Activated B cell treated with CpG ODN at 0.5 μM for 24 hours (primary cell): ENCODE measurements around the gene OTX1. TPM values are rescaled to one million over a fixed set of nuclear protein-coding genes. Genes with fewer than 3 reads are reported as not detected.

Experiments used
- ATAC-seq: fragments of 200-7000 bp; cut with Tn5 transposase; one replicate; pipeline ENCODE4 v1.10.0; 2021; ENCODE audit warnings: low read depth, mild to moderate bottlenecking, moderate library complexity
- CTCF ChIA-PET: fragments of 350-600 bp; sonication (Branson Sonifier 250); formaldehyde crosslinking; loops from one replicate; lab custom pipeline; 2021; ENCODE audit warnings: antibody characterized with exemption; lab: Charles Lee
- POLR2A ChIA-PET: fragments of 350-600 bp; sonication (Branson Sonifier 250); formaldehyde crosslinking; loops from one replicate; lab custom pipeline; 2021; ENCODE audit warnings: antibody characterized with exemption; lab: Charles Lee
- DNase-seq: peaks from one replicate; pipeline ENCODE4 v3.0.0; 2022
- H3K27ac Mint-ChIP-seq: one replicate; pipeline ENCODE4 v1.8.0; 2020; ENCODE audit warnings: mixed read lengths
- H3K27me3 Mint-ChIP-seq: one replicate; pipeline ENCODE4 v1.8.0; 2021; ENCODE audit warnings: mixed read lengths
- H3K36me3 Mint-ChIP-seq: one replicate; pipeline ENCODE4 v1.8.0; 2021; ENCODE audit warnings: low read depth, mixed read lengths
- H3K4me1 Mint-ChIP-seq: one replicate; pipeline ENCODE4 v1.8.0; 2021; ENCODE audit warnings: mixed read lengths
- H3K4me3 Mint-ChIP-seq: one replicate; pipeline ENCODE4 v1.8.0; 2020; ENCODE audit warnings: mild to moderate bottlenecking, mixed read lengths
- H3K9me3 Mint-ChIP-seq: one replicate; pipeline ENCODE4 v1.8.0; 2020; ENCODE audit warnings: mixed read lengths
- intact Hi-C: fragments of 100-400 bp; cut with micrococcal nuclease; formaldehyde crosslinking; loops from one replicate; pipeline ENCODE4 v1.15.1; 2024
- total RNA-seq: library from RNA; stranded (reverse); gene quantifications from 2 replicates; pipeline ENCODE4 v1.2.3, GENCODE V29; 2022
- TF ChIP-seq, protein P1 (sequence below): fragments of 200-600 bp; IDR thresholded peaks from one replicate; pipeline ENCODE4 v1.8.0; 2022; ENCODE audit warnings: antibody characterized with exemption, mild to moderate bottlenecking

The OTX1 gene
- total RNA-seq, 1 donor from 2014 or later: not detected

DNA sequence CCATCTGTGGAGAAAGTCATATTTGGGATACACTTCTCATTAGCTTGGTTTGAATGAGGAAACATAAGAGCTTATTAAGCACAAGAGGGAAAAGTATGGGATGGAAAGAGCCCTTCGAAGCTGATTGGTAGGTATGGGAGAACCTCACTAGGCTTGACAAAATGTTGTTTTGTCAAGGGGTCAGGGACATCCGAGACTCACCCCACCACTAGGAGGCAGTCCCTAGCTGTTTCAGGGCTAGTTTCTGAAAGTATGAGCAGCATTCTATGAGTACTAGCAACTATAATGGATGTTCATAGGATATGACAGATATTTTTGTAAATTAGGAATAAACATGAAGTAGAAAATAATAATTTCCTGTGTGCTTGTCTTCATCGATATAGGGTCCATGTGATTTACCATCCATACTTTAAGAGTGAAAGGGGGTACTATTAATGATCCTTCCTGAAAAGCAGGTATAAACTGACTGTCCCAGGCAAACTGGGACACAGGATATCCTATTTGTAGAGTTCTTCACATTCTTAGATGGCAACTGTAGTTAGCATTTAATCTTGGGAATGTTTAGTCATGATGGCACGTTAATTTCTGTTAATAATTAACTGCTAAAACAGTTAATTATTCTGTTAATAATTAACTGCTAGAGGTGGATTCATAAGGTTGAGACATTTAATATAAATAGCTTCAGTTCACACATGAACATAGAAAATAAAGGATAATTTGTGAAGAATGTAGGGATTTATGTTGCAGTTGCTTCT lies 28.4 kb downstream of the OTX1 start:
- CTCF ChIA-PET: no interaction called here
- H3K4me3 Mint-ChIP-seq: no peak overlapping the region

DNA sequence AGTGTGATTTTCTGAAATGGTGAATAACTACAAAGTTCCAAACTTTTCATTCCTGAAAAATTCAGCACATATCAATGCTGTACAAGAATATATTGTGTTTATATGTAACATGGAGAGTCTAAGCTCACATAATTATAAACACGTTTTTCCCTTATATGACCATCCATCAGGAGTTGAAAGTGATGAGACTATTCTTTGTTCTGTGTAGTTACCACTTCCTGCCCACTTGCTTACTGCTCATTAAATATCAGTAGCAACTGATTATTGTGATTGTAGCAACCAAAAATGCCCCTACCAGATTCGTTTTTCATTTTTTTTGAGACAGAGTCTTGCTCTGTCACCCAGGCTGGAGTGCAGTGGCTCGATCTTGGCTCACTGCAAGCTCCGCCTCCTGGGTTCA lies 30.8 kb downstream of the OTX1 start:
- no peak overlapping the region for H3K4me3 Mint-ChIP-seq
- TF ChIP-seq, protein P1, sequence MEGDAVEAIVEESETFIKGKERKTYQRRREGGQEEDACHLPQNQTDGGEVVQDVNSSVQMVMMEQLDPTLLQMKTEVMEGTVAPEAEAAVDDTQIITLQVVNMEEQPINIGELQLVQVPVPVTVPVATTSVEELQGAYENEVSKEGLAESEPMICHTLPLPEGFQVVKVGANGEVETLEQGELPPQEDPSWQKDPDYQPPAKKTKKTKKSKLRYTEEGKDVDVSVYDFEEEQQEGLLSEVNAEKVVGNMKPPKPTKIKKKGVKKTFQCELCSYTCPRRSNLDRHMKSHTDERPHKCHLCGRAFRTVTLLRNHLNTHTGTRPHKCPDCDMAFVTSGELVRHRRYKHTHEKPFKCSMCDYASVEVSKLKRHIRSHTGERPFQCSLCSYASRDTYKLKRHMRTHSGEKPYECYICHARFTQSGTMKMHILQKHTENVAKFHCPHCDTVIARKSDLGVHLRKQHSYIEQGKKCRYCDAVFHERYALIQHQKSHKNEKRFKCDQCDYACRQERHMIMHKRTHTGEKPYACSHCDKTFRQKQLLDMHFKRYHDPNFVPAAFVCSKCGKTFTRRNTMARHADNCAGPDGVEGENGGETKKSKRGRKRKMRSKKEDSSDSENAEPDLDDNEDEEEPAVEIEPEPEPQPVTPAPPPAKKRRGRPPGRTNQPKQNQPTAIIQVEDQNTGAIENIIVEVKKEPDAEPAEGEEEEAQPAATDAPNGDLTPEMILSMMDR: no peak
- ChIA-PET POLR2A (no interaction called here), CTCF (no interaction called here)
- DNase-seq: no peak
- H3K36me3 Mint-ChIP-seq: no peaks in the 10 kb centered on the region
- H3K9me3 Mint-ChIP-seq: no peaks in the 10 kb centered on the region
- intact Hi-C loops: no loop called here
- no peaks in the 10 kb centered on the region for H3K4me1 Mint-ChIP-seq
- no peak overlapping the region for H3K27ac Mint-ChIP-seq
- ATAC-seq: no peak
- H3K27me3 Mint-ChIP-seq: peaks cover 8% of the 10 kb centered on the region

More for the DNA sequence above, 28.4 kb downstream of the OTX1 start:
- ATAC-seq (no peak), DNase-seq (no peak)
- POLR2A ChIA-PET: no interaction called here
- H3K36me3 Mint-ChIP-seq: no peaks in the 10 kb centered on the region
- intact Hi-C loops: no loop called here
- H3K27me3 Mint-ChIP-seq: peaks cover 8% of the 10 kb centered on the region
- no peaks in the 10 kb centered on the region for H3K9me3 Mint-ChIP-seq
- no peak overlapping the region for H3K27ac Mint-ChIP-seq
- TF ChIP-seq, protein P1: no peak
- no peaks in the 10 kb centered on the region for H3K4me1 Mint-ChIP-seq

DNA sequence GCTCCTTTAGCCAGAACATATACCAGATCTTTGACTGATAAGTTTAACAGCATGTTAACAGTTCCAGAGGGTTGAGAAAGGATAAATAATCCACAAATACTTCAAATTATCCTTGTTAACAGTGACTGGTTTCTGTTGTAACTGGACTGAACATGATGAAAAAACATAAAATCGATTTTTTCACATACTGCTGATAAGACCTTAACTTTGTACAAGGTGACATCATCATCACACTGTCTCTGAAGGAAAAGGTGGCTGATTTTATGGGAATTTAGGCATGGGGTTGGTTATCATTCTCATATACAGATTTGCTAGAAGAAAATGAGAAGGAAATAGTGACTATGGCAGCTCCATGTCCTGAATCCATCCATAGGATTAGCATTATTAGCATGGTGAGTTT lies 36.1 kb downstream of the OTX1 start:
- ChIA-PET CTCF (no interaction called here), POLR2A (no interaction called here)
- ATAC-seq: no peak
- Mint-ChIP-seq H3K4me3 (no peak overlapping the region), H3K4me1 (no peaks in the 10 kb centered on the region), H3K27me3 (peaks cover 10% of the 10 kb centered on the region), H3K27ac (no peak overlapping the region), H3K36me3 (no peaks in the 10 kb centered on the region), H3K9me3 (no peaks in the 10 kb centered on the region)
- TF ChIP-seq, protein P1: no peak
- DNase-seq: no peak
- intact Hi-C loops: no loop called here

DNA sequence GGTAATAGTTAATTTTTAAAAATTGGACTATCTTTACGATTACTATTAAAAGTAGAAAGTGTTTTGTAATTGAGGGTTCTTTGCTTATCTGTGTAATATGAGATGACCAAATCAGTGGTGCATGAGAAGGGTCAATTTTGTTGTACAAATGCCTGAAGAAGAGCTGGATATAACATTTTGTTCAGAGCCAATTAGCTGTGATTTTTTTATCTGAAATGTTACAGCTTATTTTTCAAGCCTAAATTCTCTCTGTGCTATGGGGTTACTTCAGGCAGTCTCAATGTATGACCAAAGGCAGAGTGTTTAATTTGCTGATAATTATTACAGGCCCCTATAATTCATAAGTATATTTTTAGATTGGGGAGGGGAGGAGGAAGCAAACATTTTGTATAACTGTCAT lies 41.8 kb downstream of the OTX1 start:
- Mint-ChIP-seq H3K27ac (no peak overlapping the region), H3K36me3 (no peaks in the 10 kb centered on the region), H3K4me1 (no peaks in the 10 kb centered on the region), H3K27me3 (peaks cover 14% of the 10 kb centered on the region), H3K4me3 (no peak overlapping the region), H3K9me3 (no peaks in the 10 kb centered on the region)
- TF ChIP-seq, protein P1: no peak
- no peak for ATAC-seq
- POLR2A ChIA-PET: no interaction called here
- intact Hi-C loops: no loop called here
- no peak for DNase-seq
- CTCF ChIA-PET: no interaction called here

DNA sequence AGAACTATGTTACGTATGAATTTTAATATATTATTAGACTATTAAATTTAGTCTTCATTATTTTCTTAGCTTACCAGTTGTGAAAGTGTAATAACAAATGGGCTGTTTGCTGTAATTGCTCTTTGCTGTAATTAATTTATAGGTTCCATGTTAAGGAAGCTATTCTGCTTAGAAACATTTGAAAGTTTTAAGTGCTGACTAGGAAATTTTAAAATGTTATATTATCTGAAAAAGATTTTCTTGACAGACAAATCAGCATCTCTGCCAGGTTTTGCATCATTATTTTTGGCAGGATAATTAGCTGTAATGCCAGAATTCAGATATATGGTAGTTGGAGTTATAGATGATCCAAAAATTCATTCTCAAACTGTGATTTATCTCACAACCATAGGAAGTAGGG lies 42.2 kb downstream of the OTX1 start:
- no peak overlapping the region for H3K4me3 Mint-ChIP-seq
- ATAC-seq (no peak), DNase-seq (no peak)
- POLR2A ChIA-PET: no interaction called here
- no peaks in the 10 kb centered on the region for H3K36me3 Mint-ChIP-seq
- TF ChIP-seq, protein P1: no peak
- CTCF ChIA-PET: no interaction called here
- no peaks in the 10 kb centered on the region for H3K9me3 Mint-ChIP-seq
- peaks cover 14% of the 10 kb centered on the region for H3K27me3 Mint-ChIP-seq
- H3K27ac Mint-ChIP-seq: no peak overlapping the region
- intact Hi-C loops: no loop called here
- H3K4me1 Mint-ChIP-seq: no peaks in the 10 kb centered on the region
